ENCODE measurements around the gene LGALS16.
"Not testable (repeated sequence)": the region's sequence is repeated elsewhere in the genome, so short reads cannot be mapped to it uniquely, and the experiment has no call there.

LGALS16 gene, protein sequence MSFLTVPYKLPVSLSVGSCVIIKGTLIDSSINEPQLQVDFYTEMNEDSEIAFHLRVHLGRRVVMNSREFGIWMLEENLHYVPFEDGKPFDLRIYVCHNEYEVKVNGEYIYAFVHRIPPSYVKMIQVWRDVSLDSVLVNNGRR

DNA sequence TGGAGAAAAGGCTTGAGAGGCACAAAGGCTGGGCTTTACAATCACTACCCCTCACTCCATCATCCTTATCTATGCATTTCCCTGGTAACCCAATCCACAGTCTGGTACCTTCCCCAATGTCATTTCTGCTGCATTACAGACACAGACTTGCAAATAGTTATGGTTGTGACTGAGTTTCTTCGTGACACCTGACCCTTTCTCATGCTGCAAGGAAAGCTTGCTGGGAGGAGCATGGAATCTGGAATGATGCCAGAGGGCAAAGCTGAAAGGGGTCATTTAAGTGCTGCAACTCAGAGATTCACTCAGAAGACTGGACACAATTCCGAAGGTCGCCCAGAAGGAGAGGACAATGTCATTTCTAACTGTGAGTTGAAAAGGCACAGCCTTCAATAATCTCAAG, at the start of gene LGALS16:
LGALS16 (plus strand) TSS at position 301 of the 400 bp plus-strand sequence; CDS start at position 350, 49 bp downstream.
- DNase-seq, result no peak

GRCh38 chr19:39607021-39607420, 48.7 kb upstream of the LGALS16 start:
- DNase-seq, result no peak

GRCh38 chr19:39607561-39607960, 48.2 kb upstream of the LGALS16 start:
- no peak for DNase-seq

GRCh38 chr19:39613597-39613996, 42.1 kb upstream of the LGALS16 start:
- no peak for DNase-seq

- no peak for DNase-seq
Observed at GRCh38 chr19:39617745-39618144, 38.0 kb upstream of the LGALS16 start.

DNA sequence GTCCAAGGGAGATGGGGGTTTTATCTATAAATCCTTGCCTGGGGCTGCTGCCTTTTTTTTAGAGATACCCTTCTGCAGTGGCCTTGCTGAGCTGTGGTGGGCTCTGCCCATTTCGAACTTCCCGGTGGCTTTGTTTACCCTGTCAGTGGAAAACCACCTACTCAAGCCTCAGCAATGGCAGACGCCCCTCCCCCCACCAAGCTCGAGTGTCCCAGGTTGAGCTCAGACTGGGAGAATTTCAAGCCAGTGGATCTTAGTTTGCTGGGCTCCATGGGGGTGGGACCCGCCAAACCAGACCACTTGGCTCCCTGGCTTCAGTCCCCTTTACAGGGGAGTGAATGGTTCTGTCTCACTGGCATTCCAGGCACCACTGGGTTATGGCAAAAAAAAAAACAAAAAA, 31.8 kb upstream of the LGALS16 start:
- DNase-seq, result no peak

GRCh38 chr19:39627631-39628030, 28.1 kb upstream of the LGALS16 start:
- DNase-seq, result not testable (repeated sequence)

- no peak for DNase-seq
Observed at GRCh38 chr19:39631178-39631577, 24.5 kb upstream of the LGALS16 start.

DNA sequence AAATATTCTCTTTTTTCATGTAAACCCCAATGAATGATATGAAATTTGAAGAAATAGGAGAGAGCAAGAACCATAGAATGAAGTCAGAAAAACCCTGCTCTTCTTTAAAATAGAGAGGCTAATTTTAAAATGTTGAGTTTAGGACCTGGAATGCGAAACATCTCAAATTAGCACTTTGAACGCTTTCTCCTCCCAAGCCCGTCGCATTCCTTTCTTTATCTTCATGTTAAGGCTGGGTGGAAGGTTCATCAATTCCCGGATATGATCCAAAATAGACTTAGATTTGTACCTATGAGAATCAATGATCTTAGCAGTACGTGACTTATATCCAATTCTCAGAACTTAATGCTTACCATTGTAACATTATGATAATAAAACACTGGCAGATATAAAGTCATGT, 24.1 kb upstream of the LGALS16 start:
- no peak for DNase-seq

DNA sequence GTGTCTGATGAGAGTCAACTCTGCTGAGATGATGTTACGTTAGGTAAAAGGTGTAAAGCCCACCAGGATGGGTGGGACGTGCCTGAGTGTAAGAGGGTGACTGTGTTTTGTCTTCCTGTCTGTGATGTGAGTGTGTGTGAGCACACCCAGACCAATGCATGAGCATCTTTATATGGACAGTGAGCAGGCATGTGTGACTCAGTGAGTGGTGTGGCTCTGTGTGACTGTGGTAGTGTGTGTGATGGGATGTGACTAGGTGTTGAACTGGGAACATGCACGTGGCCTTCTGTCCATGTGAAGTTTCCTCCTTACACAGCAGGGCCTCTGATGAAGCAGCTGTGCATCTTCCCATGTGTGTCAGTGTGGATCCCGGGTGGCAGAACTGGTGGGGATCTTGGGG, 17.8 kb upstream of the LGALS16 start:
- no peak for DNase-seq

DNA sequence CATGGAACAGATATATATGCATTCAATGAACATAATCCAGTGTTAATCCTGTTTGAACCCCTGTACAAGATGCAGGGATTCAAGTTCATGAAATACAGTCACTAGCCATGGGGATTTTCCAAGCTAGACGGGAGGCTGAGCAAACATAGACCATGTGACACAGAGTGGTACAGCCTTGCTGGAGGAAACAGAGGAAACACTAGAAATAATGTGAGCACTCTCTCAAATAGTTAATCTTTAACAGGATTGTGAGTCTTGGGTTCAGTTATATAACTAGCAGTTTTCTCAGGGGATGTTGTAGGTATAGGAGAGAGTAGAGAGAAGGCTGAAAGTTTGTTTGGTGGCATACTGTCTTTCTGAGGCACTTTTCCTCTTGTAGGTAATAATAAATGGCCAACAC, 13.9 kb upstream of the LGALS16 start:
- no peak for DNase-seq

GRCh38 chr19:39643591-39643990, 12.1 kb upstream of the LGALS16 start:
- no peak for DNase-seq

- DNase-seq, result no peak
Observed at GRCh38 chr19:39645800-39646411, 9.8 kb upstream of the LGALS16 start.

DNA sequence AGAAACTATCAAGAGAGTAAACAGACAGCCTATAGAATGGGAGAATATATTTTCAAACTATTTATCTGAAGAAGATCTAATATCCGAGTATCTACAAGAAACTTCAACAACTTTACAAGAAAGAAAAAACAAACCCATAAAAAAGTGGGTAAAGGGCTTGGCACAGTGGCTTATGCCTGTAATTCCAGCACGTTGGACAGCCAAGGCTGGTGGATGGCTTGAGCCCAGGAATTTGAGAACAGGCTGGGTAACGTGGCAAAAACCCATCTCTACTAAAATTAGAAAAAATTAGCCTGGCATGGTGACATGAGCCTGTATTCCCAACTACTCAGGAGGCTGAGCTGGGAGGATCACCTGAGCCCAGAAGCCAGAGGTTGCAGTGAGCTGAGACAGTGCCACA, 7.8 kb upstream of the LGALS16 start:
- no peak for DNase-seq

DNA sequence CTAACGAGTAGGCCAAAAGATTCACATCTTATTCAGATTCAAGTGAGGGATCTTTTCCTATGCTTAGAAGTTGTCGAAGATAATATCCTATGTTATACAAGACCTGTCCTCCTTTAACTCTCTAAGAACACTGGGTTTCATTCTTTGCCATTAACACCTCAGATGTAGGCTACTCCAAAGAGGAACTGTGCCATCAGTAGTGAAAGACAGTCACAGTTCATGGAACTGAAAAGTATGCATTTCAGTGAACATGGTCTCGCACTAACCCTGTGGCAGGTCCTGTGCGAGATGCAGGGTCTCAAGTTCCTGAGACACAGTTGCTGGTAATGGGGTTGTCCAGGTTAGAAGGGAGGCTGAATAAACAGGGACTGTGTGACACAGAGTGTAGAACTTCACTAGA, 4.1 kb downstream of the LGALS16 start:
- DNase-seq, result no peak

- DNase-seq, result no peak
Observed at GRCh38 chr19:39660661-39661060, 4.9 kb downstream of the LGALS16 start.

- no peak for DNase-seq
Observed at GRCh38 chr19:39661565-39661964, 5.9 kb downstream of the LGALS16 start.

DNA sequence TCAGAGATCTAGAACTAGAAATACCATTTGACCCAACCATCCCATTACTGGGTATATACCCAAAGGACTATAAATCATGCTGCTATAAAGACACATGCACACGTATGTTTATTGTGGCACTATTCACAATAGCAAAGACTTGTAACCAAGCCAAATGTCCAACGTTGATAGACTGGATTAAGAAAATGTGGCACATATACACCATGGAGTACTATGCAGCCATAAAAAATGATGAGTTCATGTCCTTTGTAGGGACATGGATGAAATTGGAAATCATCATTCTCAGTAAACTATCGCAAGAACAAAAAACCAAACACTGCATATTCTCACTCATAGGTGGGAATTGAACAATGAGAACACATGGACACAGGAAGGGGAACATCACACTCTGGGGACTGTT, 14.1 kb downstream of the LGALS16 start:
- DNase-seq, result not testable (repeated sequence)

DNA sequence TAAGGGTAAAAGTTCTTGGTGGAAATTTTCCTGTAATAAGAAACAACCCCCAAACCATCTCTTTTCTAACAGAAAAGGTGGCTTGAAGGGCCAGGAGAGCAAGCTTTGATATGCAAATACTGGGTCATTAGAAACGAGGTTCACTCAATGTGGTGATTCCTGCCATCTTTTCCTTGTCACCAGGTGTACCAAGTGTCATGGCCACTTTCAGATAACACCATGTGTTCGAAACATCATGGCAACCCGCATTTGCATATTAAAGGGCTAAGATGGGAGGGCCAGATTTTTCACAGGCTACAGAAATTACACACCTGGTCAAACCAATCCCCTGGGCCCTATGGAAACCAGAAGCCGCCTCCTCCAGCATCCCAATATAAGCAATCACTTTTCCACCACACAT, 15.3 kb downstream of the LGALS16 start:
- DNase-seq, result no peak

- peak in 18 of 51 donors; percentile 1 to 44 (median 8) for DNase-seq
Observed at GRCh38 chr19:39671739-39672363, 16.1 kb downstream of the LGALS16 start.

- DNase-seq, result no peak
Observed at GRCh38 chr19:39672473-39672872, 16.8 kb downstream of the LGALS16 start.

- DNase-seq, result not testable (repeated sequence)
Observed at GRCh38 chr19:39673862-39674261, 18.1 kb downstream of the LGALS16 start.

- DNase-seq, result no peak
Observed at GRCh38 chr19:39676004-39676403, 20.3 kb downstream of the LGALS16 start.
